GM12873 (cell line): Measurements from ENCODE around the gene NTN5.

Experiments
- CTCF ChIP-seq: IDR thresholded peaks from 2 replicates; pipeline ENCODE4 v1.5.1; 2012; ENCODE audit warnings: low read depth, mild to moderate bottlenecking, moderate library complexity, low read length, control low read depth; ENCODE audit not compliant: insufficient read depth; ENCODE audit errors: missing control alignments

The NTN5 gene

DNA sequence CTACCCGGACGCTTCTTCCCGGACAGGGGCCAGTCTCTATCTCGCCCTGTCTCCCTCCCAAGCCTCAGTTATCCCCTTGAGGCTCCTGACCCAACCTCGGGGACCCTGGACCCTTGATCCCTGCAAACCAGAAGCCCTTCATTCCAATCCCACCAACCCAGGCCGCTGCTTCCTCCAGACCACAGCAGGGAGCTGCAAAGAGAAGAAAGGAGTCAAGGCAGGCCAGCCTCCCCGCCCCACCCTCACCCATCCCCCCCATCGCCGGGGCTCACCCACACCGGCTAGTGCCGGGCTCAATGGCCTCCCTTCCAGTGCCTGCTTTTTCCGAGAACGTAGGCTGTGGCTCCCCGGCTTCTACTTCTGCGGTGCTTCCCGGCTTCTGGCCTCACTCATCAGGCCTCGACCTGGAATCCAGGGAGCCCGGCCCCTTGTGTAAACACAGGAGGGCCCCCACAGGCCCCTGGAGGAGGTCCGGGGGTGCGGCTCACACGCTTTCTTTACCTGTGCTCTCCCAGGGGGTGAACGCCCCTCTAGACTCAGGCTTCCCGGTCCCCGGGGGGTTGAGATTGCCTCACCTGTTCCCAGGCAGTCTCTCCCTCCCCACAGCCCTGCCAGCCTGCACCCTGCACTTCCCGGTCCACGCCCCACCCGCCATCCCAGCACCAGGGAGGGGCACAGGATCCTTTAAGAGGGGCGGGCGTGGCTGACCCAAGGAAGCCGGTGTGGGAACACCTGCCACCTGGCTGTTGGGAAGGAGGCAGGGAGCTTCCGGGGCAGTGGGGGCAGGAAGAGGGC, 58.2 kb downstream of the NTN5 start, which contains the start of gene FAM83E:
Gene FAM83E (minus strand): TSS at position 641 of the 795 bp plus-strand sequence. CDS start 1,704 bp downstream, outside the sequence.
- TF ChIP-seq CTCF: no peak

DNA sequence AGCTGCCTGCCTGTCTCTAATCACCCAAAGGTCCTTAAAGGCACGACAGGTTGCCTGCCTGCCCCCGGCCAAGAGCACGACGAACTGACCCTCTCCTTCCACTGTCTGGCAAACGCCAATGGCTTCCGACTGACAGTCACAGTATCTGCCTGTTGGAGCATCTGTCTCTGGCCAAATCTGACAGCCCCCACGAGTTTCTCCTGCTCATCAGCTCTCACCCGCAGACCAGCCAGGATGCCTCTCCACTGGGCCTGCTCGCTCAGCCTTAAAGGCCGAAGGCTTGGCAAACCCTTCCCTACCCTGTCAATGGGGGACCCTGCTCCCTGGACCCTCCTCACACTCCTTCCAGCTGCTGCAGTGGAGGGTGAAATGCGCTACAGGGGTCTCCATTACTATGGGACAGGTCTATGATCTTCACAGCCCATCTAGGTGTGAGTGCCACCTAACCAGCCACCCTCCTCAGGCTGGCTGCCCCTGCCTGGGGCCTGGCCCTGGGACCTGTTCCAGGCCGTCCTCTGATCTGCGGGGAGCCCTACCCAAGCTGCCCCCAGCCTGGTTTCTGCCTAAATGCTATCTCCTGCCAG, 58.9 kb downstream of the NTN5 start:
- no peak for TF ChIP-seq CTCF

GRCh38 chr19:48613024-48613851, 59.6 kb downstream of the NTN5 start:
- TF ChIP-seq CTCF: no peak

- no peak for TF ChIP-seq CTCF
Measured at GRCh38 chr19:48611872-48612271, 60.9 kb downstream of the NTN5 start.
